GM12864 (cell line): ENCODE measurements around the gene TRAF4.
A peak's percentile ranks its signal among the peaks of the same experiment; 100 is the strongest.

ENCODE experiments used
- DNase-seq: peaks from one replicate; pipeline ENCODE4 v3.0.0-alpha.2; 2011; ENCODE audit warnings: low read depth
- H3K4me3 ChIP-seq: 2 replicates; pipeline ENCODE4 v1.5.1; 2011; ENCODE audit warnings: mild to moderate bottlenecking, low read depth, low read length, control low read depth
- TF ChIP-seq, protein P1 (sequence below): IDR thresholded peaks from 2 replicates; pipeline ENCODE4 v1.5.1; 2011; ENCODE audit warnings: low read depth, mild to moderate bottlenecking, moderate library complexity, low read length, control low read depth, inconsistent platforms; ENCODE audit errors: missing control alignments

TRAF4 gene

DNA sequence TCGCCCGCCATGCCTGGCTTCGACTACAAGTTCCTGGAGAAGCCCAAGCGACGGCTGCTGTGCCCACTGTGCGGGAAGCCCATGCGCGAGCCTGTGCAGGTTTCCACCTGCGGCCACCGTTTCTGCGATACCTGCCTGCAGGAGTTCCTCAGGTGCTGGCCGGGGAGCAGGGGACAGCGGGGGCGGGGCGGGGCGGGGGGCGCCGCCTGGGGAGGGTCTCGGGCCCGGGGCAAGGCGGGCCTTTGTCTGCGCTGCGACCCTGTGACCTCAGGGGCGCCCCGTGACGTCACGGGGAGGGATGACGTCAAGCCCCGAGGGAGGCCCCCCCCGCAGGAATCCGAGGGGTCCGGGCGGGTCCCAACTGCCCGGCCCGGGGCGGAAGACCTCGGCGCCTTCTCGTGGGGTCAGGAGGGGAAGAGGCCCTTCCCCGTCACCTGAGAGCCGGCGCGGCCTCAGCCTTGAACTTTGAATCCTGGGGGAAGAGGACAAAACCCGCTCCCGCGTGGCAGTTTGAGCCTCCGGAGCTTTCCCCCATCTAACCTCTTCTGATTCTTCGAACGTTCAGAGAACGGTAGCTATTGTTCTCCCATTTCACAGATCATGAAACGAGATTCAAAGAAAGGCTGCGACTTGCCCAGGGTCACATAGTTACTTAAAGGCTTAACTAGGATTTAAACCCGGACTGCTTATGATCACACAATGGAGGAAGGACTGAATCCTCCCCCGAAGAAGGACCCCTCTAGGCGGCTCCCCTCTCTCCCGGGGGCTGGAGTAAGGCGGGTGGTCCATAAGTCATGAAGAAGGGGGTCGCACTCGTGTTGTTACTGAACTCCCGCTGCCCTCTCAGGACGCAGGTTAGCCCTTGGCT lies 527 bp downstream of the TRAF4 start:
- TF ChIP-seq, protein P1, sequence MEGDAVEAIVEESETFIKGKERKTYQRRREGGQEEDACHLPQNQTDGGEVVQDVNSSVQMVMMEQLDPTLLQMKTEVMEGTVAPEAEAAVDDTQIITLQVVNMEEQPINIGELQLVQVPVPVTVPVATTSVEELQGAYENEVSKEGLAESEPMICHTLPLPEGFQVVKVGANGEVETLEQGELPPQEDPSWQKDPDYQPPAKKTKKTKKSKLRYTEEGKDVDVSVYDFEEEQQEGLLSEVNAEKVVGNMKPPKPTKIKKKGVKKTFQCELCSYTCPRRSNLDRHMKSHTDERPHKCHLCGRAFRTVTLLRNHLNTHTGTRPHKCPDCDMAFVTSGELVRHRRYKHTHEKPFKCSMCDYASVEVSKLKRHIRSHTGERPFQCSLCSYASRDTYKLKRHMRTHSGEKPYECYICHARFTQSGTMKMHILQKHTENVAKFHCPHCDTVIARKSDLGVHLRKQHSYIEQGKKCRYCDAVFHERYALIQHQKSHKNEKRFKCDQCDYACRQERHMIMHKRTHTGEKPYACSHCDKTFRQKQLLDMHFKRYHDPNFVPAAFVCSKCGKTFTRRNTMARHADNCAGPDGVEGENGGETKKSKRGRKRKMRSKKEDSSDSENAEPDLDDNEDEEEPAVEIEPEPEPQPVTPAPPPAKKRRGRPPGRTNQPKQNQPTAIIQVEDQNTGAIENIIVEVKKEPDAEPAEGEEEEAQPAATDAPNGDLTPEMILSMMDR, result no peak
- H3K4me3 ChIP-seq, result peak overlapping the region; percentile 89
- DNase-seq, result no peak

DNA sequence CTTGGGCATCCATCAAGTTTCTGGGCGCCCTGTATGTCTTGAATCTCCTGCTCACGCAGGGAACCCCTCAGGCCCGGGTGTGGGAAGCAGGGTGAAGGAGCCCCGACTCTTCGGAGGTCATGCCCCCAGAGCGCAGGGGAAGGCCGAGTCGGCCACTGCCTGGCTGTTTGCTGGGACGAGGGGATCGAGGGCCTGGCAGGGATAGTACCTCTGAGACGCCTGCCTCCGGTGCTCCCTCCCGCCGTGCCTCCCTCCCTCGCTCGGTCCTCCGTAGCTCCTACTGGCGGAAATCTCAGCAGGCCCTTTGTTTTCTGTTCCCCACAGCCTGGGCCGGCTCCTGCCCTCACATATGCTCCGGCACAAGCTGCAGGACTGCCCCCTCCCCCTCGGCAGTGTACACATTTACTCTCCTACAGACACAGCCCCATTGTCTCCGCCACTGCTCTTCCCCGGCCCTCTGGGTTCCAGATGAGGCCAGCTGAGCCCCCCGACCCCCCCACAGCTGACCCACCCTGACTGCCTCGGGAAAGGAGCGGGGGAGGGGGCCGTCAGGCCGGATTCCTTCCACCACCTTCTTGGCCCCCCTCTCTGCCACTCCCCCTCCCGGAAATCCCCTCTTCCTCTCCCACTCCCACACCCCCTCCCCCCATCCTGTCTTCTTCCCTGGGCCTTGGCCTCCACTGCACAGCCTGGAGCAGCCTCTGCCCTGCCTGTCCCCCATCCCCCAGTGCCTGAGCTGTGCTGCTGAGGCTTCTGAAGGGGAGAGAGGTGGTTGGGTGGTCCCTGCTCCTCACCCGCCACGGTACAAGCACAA lies 1.4 kb downstream of the TRAF4 start:
- TF ChIP-seq, protein P1, result no peak
- DNase-seq, result no peak
- peak overlapping the region; percentile 89 for H3K4me3 ChIP-seq

DNA sequence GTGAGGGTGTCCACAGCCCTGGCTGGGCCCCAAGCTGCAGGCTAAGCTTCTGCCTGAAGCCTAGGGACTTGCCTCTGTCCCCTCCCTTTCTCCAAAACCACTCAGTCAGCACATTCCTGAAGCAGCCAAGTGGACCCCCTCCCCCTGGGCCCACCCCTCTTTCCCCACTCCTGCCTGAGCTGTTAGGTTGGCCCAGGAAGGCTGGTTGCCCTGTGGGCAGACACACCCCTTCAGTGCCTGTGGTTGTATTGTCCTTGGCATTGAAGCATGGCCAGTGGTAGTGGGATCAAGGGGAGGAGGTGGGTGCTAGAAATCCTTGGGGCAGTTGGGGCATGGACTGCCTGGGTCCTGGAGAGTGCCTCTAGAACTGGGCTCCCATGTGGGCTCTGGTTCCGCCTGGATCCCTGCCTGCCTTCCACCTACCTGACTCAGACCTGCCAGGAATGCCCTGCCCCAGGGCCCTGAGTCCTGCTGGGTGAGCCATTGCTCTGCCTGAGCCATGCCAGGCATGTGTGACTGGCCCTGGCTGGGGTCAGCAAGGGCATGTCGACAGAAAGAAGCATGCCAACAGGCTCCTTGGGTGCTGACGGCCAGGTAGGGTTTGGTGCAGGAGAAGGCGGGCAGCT lies 2.1 kb downstream of the TRAF4 start:
- DNase-seq, result no peak
- H3K4me3 ChIP-seq, result peak overlapping the region; percentile 89
- TF ChIP-seq, protein P1, result no peak

DNA sequence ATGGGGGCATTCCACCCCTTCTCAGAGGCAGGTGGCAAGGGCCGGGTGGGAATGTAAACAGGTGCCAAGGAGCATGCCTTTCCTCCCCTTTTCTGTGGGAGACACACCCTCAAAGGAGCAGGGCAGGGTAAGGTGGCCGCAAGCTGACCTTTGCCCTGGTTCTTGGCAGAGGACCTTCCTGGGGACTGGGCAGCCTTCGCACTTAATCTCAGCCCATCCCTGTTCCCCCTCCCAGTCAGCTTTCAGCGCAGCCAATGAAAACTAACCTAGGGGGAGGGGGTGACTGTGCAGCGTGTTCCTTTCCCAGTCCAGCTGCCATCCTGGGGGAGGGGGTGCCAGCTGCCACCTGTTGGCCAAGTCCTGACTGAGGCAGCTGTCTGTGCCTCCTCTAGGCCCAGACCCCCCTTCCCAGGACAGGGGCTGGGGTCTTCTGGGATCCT lies 2.8 kb downstream of the TRAF4 start:
- no peak for DNase-seq
- TF ChIP-seq, protein P1, result no peak
- H3K4me3 ChIP-seq, result peak overlapping the region; percentile 89

DNA sequence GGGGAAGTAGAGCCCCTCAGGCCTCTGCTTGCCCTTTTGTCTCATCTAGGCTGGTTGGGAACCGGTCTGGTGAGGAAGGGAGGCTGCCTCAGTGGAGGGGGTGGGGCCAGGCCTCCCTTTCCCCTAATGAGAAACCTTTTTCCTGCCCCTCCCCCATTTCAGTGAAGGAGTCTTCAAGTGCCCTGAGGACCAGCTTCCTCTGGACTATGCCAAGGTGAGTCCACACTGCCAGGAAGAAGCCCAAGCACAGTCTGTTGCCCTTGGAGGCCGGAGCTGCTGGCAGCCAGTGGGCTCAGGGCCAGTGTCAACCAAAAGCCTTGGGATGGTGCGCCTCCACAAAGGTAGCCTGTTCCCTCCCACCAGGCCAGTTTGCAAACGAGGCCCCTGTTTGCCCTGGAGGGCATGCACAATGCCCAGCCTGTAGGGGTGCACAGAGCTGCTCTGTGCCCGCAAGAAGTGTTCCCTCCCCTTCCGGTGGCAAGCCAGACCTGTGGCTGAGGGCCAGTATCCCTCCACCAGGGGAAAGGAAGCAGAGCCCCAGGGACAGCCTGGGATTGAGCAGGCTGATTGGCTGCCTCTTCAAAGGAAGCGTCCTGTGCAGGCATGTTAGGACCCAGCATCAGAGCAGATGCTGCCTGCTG lies 3.4 kb downstream of the TRAF4 start:
- DNase-seq, result no peak

More for the DNA sequence above, 3.4 kb downstream of the TRAF4 start:
- TF ChIP-seq, protein P1, result no peak
- H3K4me3 ChIP-seq, result peak overlapping the region; percentile 89
